Mononuclear cell (primary cell): ENCODE results near the gene SMIM32. TPM values are rescaled to one million over a fixed set of nuclear protein-coding genes. Genes with fewer than 3 reads are reported as not detected.

Experiments used
- H3K27me3 ChIP-seq: 2 replicates; pipeline ENCODE4 v1.6.0; 2011; ENCODE audit warnings: low read length, control low read depth; ENCODE audit not compliant: insufficient read depth
- H3K4me1 ChIP-seq: 2 replicates; pipeline ENCODE4 v1.5.1; 2011; ENCODE audit warnings: mild to moderate bottlenecking, low read length, control low read depth; ENCODE audit not compliant: insufficient read depth
- H3K4me3 ChIP-seq: 2 replicates; pipeline ENCODE4 v1.5.1; 2011; ENCODE audit warnings: mild to moderate bottlenecking, low read length, moderate library complexity
- H3K9me3 ChIP-seq: 2 replicates; pipeline ENCODE4 v1.5.1; 2011; ENCODE audit warnings: low read depth, mild to moderate bottlenecking, control low read depth, low read length
- total RNA-seq: library from RNA; depleted of rRNA; stranded (reverse); fragments of >200 nt; gene quantifications from one replicate; pipeline ENCODE4 v1.2.3, GENCODE V29; 2012

Gene SMIM32
- total RNA-seq, 1 donor, result not detected

GRCh38 chr5:136213919-136214493 lies 21.0 kb upstream of the SMIM32 start:
- H3K27me3 ChIP-seq, result peaks cover 3% of the 10 kb centered on the region
- H3K4me3 ChIP-seq, result no peak overlapping the region
- no peaks in the 10 kb centered on the region for H3K9me3 ChIP-seq
- H3K4me1 ChIP-seq, result no peaks in the 10 kb centered on the region

GRCh38 chr5:136212252-136212721 lies 19.3 kb upstream of the SMIM32 start:
- Histone ChIP-seq H3K9me3 (no peaks in the 10 kb centered on the region), H3K4me3 (no peak overlapping the region), H3K27me3 (peaks cover 3% of the 10 kb centered on the region), H3K4me1 (no peaks in the 10 kb centered on the region)

- Histone ChIP-seq H3K27me3 (peaks cover 3% of the 10 kb centered on the region), H3K4me3 (no peak overlapping the region), H3K4me1 (no peaks in the 10 kb centered on the region), H3K9me3 (no peaks in the 10 kb centered on the region)
Measured at GRCh38 chr5:136211282-136212040, 18.5 kb upstream of the SMIM32 start.

GRCh38 chr5:136210259-136210658 lies 17.3 kb upstream of the SMIM32 start:
- H3K9me3 ChIP-seq, result no peaks in the 10 kb centered on the region
- H3K4me1 ChIP-seq, result no peaks in the 10 kb centered on the region

GRCh38 chr5:136209346-136209910 lies 16.5 kb upstream of the SMIM32 start:
- no peak overlapping the region for H3K4me3 ChIP-seq
- H3K4me1 ChIP-seq, result no peaks in the 10 kb centered on the region
- H3K27me3 ChIP-seq, result peaks cover 3% of the 10 kb centered on the region
- H3K9me3 ChIP-seq, result no peaks in the 10 kb centered on the region

More at GRCh38 chr5:136210259-136210658, 17.3 kb upstream of the SMIM32 start:
- Histone ChIP-seq H3K27me3 (peaks cover 3% of the 10 kb centered on the region), H3K4me3 (no peak overlapping the region)

GRCh38 chr5:136208916-136209315 lies 16.0 kb upstream of the SMIM32 start:
- Histone ChIP-seq H3K27me3 (peaks cover 3% of the 10 kb centered on the region), H3K9me3 (no peaks in the 10 kb centered on the region), H3K4me3 (no peak overlapping the region)

GRCh38 chr5:136207631-136208030 lies 14.7 kb upstream of the SMIM32 start:
- Histone ChIP-seq H3K4me3 (no peak overlapping the region), H3K9me3 (no peaks in the 10 kb centered on the region), H3K4me1 (no peaks in the 10 kb centered on the region), H3K27me3 (no peaks in the 10 kb centered on the region)

More at GRCh38 chr5:136208916-136209315, 16.0 kb upstream of the SMIM32 start:
- H3K4me1 ChIP-seq, result no peaks in the 10 kb centered on the region

GRCh38 chr5:136206361-136206760 lies 13.4 kb upstream of the SMIM32 start:
- H3K4me3 ChIP-seq, result no peak overlapping the region
- H3K4me1 ChIP-seq, result no peaks in the 10 kb centered on the region
- no peaks in the 10 kb centered on the region for H3K27me3 ChIP-seq
- H3K9me3 ChIP-seq, result no peaks in the 10 kb centered on the region

- Histone ChIP-seq H3K9me3 (no peaks in the 10 kb centered on the region), H3K4me1 (no peaks in the 10 kb centered on the region), H3K27me3 (no peaks in the 10 kb centered on the region), H3K4me3 (no peak overlapping the region)
Measured at GRCh38 chr5:136205941-136206340, 13.0 kb upstream of the SMIM32 start.

GRCh38 chr5:136205061-136205702 lies 12.2 kb upstream of the SMIM32 start:
- no peak overlapping the region for H3K4me3 ChIP-seq

GRCh38 chr5:136203303-136203922 lies 10.5 kb upstream of the SMIM32 start:
- H3K27me3 ChIP-seq, result no peaks in the 10 kb centered on the region
- no peaks in the 10 kb centered on the region for H3K4me1 ChIP-seq
- no peak overlapping the region for H3K4me3 ChIP-seq
- no peaks in the 10 kb centered on the region for H3K9me3 ChIP-seq

More at GRCh38 chr5:136205061-136205702, 12.2 kb upstream of the SMIM32 start:
- Histone ChIP-seq H3K27me3 (no peaks in the 10 kb centered on the region), H3K4me1 (no peaks in the 10 kb centered on the region), H3K9me3 (no peaks in the 10 kb centered on the region)

GRCh38 chr5:136202469-136203205 lies 9.7 kb upstream of the SMIM32 start:
- no peaks in the 10 kb centered on the region for H3K9me3 ChIP-seq
- no peaks in the 10 kb centered on the region for H3K27me3 ChIP-seq
- no peaks in the 10 kb centered on the region for H3K4me1 ChIP-seq
- H3K4me3 ChIP-seq, result no peak overlapping the region

- Histone ChIP-seq H3K4me1 (no peaks in the 10 kb centered on the region), H3K9me3 (no peaks in the 10 kb centered on the region), H3K4me3 (no peak overlapping the region), H3K27me3 (no peaks in the 10 kb centered on the region)
Measured at GRCh38 chr5:136201870-136202269, 8.9 kb upstream of the SMIM32 start.

- H3K4me3 ChIP-seq, result no peak overlapping the region
- H3K9me3 ChIP-seq, result no peaks in the 10 kb centered on the region
- no peaks in the 10 kb centered on the region for H3K27me3 ChIP-seq
- no peaks in the 10 kb centered on the region for H3K4me1 ChIP-seq
Measured at GRCh38 chr5:136200761-136201160, 7.8 kb upstream of the SMIM32 start.
